ENCODE results near the gene FHAD1. TPM values are rescaled to one million over a fixed set of nuclear protein-coding genes. Genes with fewer than 3 reads are reported as not detected.
A peak's percentile ranks its signal among the peaks of the same experiment; 100 is the strongest.

FHAD1 gene
- total RNA-seq, 1 experiment from 2014 or later: 0.47 TPM

GRCh38 chr1:15315815-15316214 is 68.8 kb downstream of the FHAD1 start:
- no peaks in the 10 kb centered on the region for H3K36me3 ChIP-seq
- peaks cover 7% of the 10 kb centered on the region for H3K9me3 ChIP-seq (replicated peaks)
- H3K4me1 ChIP-seq (replicated peaks): peaks cover 7% of the 10 kb centered on the region; the same call in 1 of the 2 replicates
- no peaks in the 10 kb centered on the region for H3K27me3 ChIP-seq (replicated peaks)
- DNase-seq (ENCODE audit: low read depth in 1 of 2, low spot score in 2 of 2): no peak
- H3K27ac ChIP-seq: no peak overlapping the region
- no peak overlapping the region for H3K4me3 ChIP-seq

GRCh38 chr1:15316510-15316909 is 69.5 kb downstream of the FHAD1 start:
- no peak for DNase-seq (ENCODE audit: low read depth in 1 of 2, low spot score in 2 of 2)

GRCh38 chr1:15320267-15320666 is 73.2 kb downstream of the FHAD1 start:
- Histone ChIP-seq H3K4me3 (no peak overlapping the region), H3K27me3 (replicated peaks) (no peaks in the 10 kb centered on the region), H3K36me3 (no peaks in the 10 kb centered on the region), H3K4me1 (replicated peaks) (peaks cover 30% of the 10 kb centered on the region), H3K27ac (no peak overlapping the region), H3K9me3 (replicated peaks) (no peaks in the 10 kb centered on the region)
- DNase-seq (ENCODE audit: low read depth in 1 of 2, low spot score in 2 of 2): no peak

More at GRCh38 chr1:15316510-15316909, 69.5 kb downstream of the FHAD1 start:
- Histone ChIP-seq H3K27me3 (replicated peaks) (no peaks in the 10 kb centered on the region), H3K9me3 (replicated peaks) (peaks cover 2% of the 10 kb centered on the region; the same call in 1 of the 2 replicates), H3K36me3 (no peaks in the 10 kb centered on the region), H3K4me3 (no peak overlapping the region), H3K27ac (no peak overlapping the region), H3K4me1 (replicated peaks) (peaks cover 7% of the 10 kb centered on the region; the same call in 1 of the 2 replicates)

GRCh38 chr1:15321601-15322000 is 74.6 kb downstream of the FHAD1 start:
- no peak for DNase-seq (ENCODE audit: low read depth in 1 of 2, low spot score in 2 of 2)
- Histone ChIP-seq H3K36me3 (no peaks in the 10 kb centered on the region), H3K9me3 (replicated peaks) (no peaks in the 10 kb centered on the region), H3K27me3 (replicated peaks) (no peaks in the 10 kb centered on the region), H3K4me3 (no peak overlapping the region), H3K4me1 (replicated peaks) (peaks cover 33% of the 10 kb centered on the region), H3K27ac (no peak overlapping the region)

- H3K27me3 ChIP-seq (replicated peaks): no peaks in the 10 kb centered on the region
- H3K27ac ChIP-seq: no peak overlapping the region
- H3K4me1 ChIP-seq (replicated peaks): peaks cover 29% of the 10 kb centered on the region
- H3K9me3 ChIP-seq (replicated peaks): no peaks in the 10 kb centered on the region
- H3K36me3 ChIP-seq: no peaks in the 10 kb centered on the region
- DNase-seq (ENCODE audit: low read depth in 1 of 2, low spot score in 2 of 2): peak in 1 of 2 experiments; percentile 32
- H3K4me3 ChIP-seq: no peak overlapping the region
Observed at GRCh38 chr1:15322648-15323350, 75.8 kb downstream of the FHAD1 start.

GRCh38 chr1:15323351-15323988 is 76.4 kb downstream of the FHAD1 start:
- no peaks in the 10 kb centered on the region for H3K9me3 ChIP-seq (replicated peaks)
- DNase-seq (ENCODE audit: low read depth in 1 of 2, low spot score in 2 of 2): peak; percentile 80 to 81
- H3K4me1 ChIP-seq (replicated peaks): peaks cover 33% of the 10 kb centered on the region
- H3K4me3 ChIP-seq: no peak overlapping the region
- H3K27me3 ChIP-seq (replicated peaks): no peaks in the 10 kb centered on the region
- H3K27ac ChIP-seq: no peak overlapping the region
- H3K36me3 ChIP-seq: no peaks in the 10 kb centered on the region

- H3K36me3 ChIP-seq: no peaks in the 10 kb centered on the region
- H3K27me3 ChIP-seq (replicated peaks): no peaks in the 10 kb centered on the region
- peak overlapping the region; percentile 74 for H3K27ac ChIP-seq
- no peaks in the 10 kb centered on the region for H3K9me3 ChIP-seq (replicated peaks)
- no peak overlapping the region for H3K4me3 ChIP-seq
- peaks cover 41% of the 10 kb centered on the region for H3K4me1 ChIP-seq (replicated peaks)
- DNase-seq (ENCODE audit: low read depth in 1 of 2, low spot score in 2 of 2): peak in 1 of 2 experiments; percentile 64
Observed at GRCh38 chr1:15323989-15324868, 77.2 kb downstream of the FHAD1 start.

GRCh38 chr1:15324869-15325335 is 77.9 kb downstream of the FHAD1 start:
- Histone ChIP-seq H3K27ac (peak overlapping the region; percentile 74), H3K9me3 (replicated peaks) (no peaks in the 10 kb centered on the region), H3K4me3 (no peak overlapping the region), H3K4me1 (replicated peaks) (peaks cover 48% of the 10 kb centered on the region), H3K27me3 (replicated peaks) (no peaks in the 10 kb centered on the region), H3K36me3 (no peaks in the 10 kb centered on the region)
- DNase-seq (ENCODE audit: low read depth in 1 of 2, low spot score in 2 of 2): peak; percentile 72 to 80

GRCh38 chr1:15325375-15326085 is 78.5 kb downstream of the FHAD1 start:
- DNase-seq (ENCODE audit: low read depth in 1 of 2, low spot score in 2 of 2): no peak
- Histone ChIP-seq H3K27ac (peak overlapping the region; percentile 74), H3K9me3 (replicated peaks) (no peaks in the 10 kb centered on the region), H3K36me3 (no peaks in the 10 kb centered on the region), H3K4me1 (replicated peaks) (peaks cover 49% of the 10 kb centered on the region), H3K27me3 (replicated peaks) (no peaks in the 10 kb centered on the region), H3K4me3 (no peak overlapping the region)

- Histone ChIP-seq H3K27ac (no peak overlapping the region), H3K9me3 (replicated peaks) (no peaks in the 10 kb centered on the region), H3K4me1 (replicated peaks) (peaks cover 53% of the 10 kb centered on the region), H3K27me3 (replicated peaks) (no peaks in the 10 kb centered on the region), H3K36me3 (no peaks in the 10 kb centered on the region), H3K4me3 (no peak overlapping the region)
- peak in 1 of 2 experiments; percentile 35 for DNase-seq (ENCODE audit: low read depth in 1 of 2, low spot score in 2 of 2)
Observed at GRCh38 chr1:15326691-15327588, 79.9 kb downstream of the FHAD1 start.

- Histone ChIP-seq H3K4me1 (replicated peaks) (peaks cover 61% of the 10 kb centered on the region), H3K27me3 (replicated peaks) (no peaks in the 10 kb centered on the region), H3K9me3 (replicated peaks) (no peaks in the 10 kb centered on the region), H3K4me3 (no peak overlapping the region), H3K36me3 (no peaks in the 10 kb centered on the region), H3K27ac (peak overlapping the region; percentile 43)
- peak; percentile 64 to 73 for DNase-seq (ENCODE audit: low read depth in 1 of 2, low spot score in 2 of 2)
Observed at GRCh38 chr1:15328351-15329103, 81.5 kb downstream of the FHAD1 start.
